GM21737 (cell line): ENCODE measurements around the gene LTB.

Experiments
- ATAC-seq: cut with Tn5 transposase; IDR thresholded peaks from one replicate; pipeline ENCODE4 v1.9.1; 2021; ENCODE audit warnings: mild to moderate bottlenecking, moderate library complexity; ENCODE audit not compliant: unreplicated experiment

Gene LTB

DNA sequence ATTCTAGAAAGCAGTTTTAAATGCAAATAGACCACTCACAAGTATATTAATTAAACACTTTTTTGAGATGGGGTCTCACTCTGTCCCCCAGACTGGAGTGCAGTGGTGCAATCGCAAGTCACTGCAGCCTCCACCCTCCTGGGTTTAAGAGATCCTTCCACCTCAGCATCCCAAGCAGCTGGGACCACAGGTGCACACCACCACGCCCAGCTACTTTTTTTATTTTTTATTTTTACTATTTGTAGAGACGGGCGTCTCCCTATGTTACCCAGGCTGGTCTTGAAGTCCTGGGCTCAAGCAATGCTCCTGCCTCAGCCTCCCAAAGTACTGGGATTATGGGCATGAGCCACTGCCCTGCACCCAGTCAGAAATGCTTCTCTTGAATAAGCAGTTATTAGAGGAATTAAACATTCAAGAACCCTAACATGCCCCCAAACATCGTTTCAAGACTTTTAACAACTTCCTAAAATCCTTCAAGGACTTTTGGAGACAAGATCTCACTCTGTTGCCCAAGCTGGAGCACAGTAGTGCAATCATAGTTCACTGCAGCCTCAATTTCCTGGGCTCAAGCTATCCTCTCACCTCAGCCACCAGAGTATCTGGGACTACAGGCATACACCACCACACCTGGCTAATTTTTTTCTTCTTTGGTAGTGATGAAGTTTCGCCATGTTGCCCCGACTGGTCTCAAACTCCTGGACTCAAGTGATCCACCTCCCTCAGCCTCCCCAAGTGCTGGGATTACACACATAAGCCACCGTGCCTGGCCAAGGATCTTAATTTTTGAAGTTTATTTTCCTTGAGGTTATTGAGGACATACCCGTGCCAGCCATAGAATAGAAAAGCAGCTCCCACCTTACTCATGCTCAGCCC lies 50.2 kb downstream of the LTB start:
- no peak for ATAC-seq

- ATAC-seq, result no peak
These were observed 51.1 kb downstream of the LTB start for GRCh38 chr6:31531162-31531561.

DNA sequence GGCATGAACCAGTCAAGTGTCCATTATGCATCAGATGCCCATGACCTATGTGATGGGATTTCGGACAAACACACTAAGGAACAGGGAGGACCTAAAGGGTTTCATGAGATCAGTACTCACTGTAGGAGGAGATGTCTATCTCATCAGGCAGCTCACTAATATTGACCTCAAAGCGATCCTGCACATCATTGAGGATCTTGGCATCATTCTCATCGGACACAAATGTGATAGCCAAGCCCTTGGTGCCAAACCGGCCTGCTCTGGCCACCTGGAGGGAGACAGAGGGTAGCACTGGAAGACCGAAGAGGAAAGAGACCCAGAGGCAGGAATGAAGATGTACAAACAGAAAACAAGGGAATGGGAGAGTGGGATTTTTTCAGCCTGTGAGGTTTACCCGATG lies 51.6 kb downstream of the LTB start:
- ATAC-seq, result no peak
